H9 (cell line): Measurements from ENCODE around the gene GLYR1. TPM values are rescaled to one million over a fixed set of nuclear protein-coding genes. Genes with fewer than 3 reads are reported as not detected.
A peak's percentile ranks its signal among the peaks of the same experiment; 100 is the strongest.

Experiments
- DNase-seq: peaks from one replicate; pipeline ENCODE4 v3.0.0-alpha.2; 2017
- H2AFZ ChIP-seq: one replicate; pipeline ENCODE4 v1.6.1; 2013; ENCODE audit warnings: mild to moderate bottlenecking, low read length, control low read depth, moderate library complexity
- H2AK5ac ChIP-seq: 2 replicates; pipeline ENCODE4 v1.6.1; 2013; ENCODE audit warnings: low read length, control low read depth, mixed read lengths; ENCODE audit not compliant: insufficient read length
- H2BK120ac ChIP-seq: one replicate; pipeline ENCODE4 v1.6.1; 2013; ENCODE audit warnings: low read depth, mild to moderate bottlenecking, low read length, control low read depth, inconsistent platforms; ENCODE audit not compliant: poor library complexity, severe bottlenecking
- H2BK12ac ChIP-seq: 2 replicates; pipeline ENCODE4 v1.6.1; 2013; ENCODE audit warnings: low read length, control low read depth, mixed read lengths, low read depth; ENCODE audit not compliant: insufficient read length
- H2BK15ac ChIP-seq: 2 replicates; pipeline ENCODE4 v1.6.1; 2013; ENCODE audit warnings: low read depth, low read length, control low read depth
- H2BK20ac ChIP-seq: one replicate; pipeline ENCODE4 v1.6.1; 2013; ENCODE audit warnings: low read depth, mild to moderate bottlenecking, low read length, control low read depth, inconsistent platforms; ENCODE audit not compliant: poor library complexity, severe bottlenecking
- H2BK5ac ChIP-seq: 2 replicates; pipeline ENCODE4 v1.6.1; 2013; ENCODE audit warnings: low read length, control low read depth, mixed read lengths; ENCODE audit not compliant: insufficient read length
- H3K14ac ChIP-seq: 2 replicates; pipeline ENCODE4 v1.6.1; 2013; ENCODE audit warnings: low read length, control low read depth; ENCODE audit not compliant: insufficient read depth
- H3K18ac ChIP-seq: 2 replicates; pipeline ENCODE4 v1.6.1; 2013; ENCODE audit warnings: low read depth, mild to moderate bottlenecking, mixed read lengths, low read length, control low read depth; ENCODE audit not compliant: insufficient read length
- H3K23ac ChIP-seq: 2 replicates; pipeline ENCODE4 v1.6.1; 2013; ENCODE audit warnings: low read length, control low read depth, mixed read lengths, low read depth; ENCODE audit not compliant: insufficient read length
- H3K23me2 ChIP-seq: 2 replicates; pipeline ENCODE4 v1.6.1; 2013; ENCODE audit warnings: low read depth, mild to moderate bottlenecking, mixed read lengths, low read length, control low read depth; ENCODE audit not compliant: insufficient read length, poor library complexity, severe bottlenecking
- H3K27ac ChIP-seq: 2 replicates; pipeline ENCODE4 v1.5.1; 2013; ENCODE audit warnings: low read length, control low read depth, mixed read lengths, low read depth; ENCODE audit not compliant: insufficient read length
- H3K27me3 ChIP-seq: 2 replicates; pipeline ENCODE4 v1.6.1; 2013; ENCODE audit warnings: low read length, control low read depth, inconsistent platforms; ENCODE audit not compliant: insufficient read depth
- H3K4ac ChIP-seq: 2 replicates; pipeline ENCODE4 v1.6.1; 2013; ENCODE audit warnings: low read depth, mild to moderate bottlenecking, control low read depth, inconsistent platforms, low read length, moderate library complexity
- H3K4me1 ChIP-seq: 2 replicates; pipeline ENCODE4 v1.6.1; 2013; ENCODE audit warnings: low read length, control low read depth, inconsistent platforms; ENCODE audit not compliant: insufficient read depth
- H3K4me2 ChIP-seq: 2 replicates; pipeline ENCODE4 v1.6.1; 2013; ENCODE audit warnings: low read length, control low read depth, mixed read lengths; ENCODE audit not compliant: insufficient read length, insufficient read depth
- H3K56ac ChIP-seq: 2 replicates; pipeline ENCODE4 v1.6.1; 2013; ENCODE audit warnings: low read depth, mild to moderate bottlenecking, mixed read lengths, low read length, control low read depth; ENCODE audit not compliant: insufficient read length
- H3K79me1 ChIP-seq: 2 replicates; pipeline ENCODE4 v1.6.1; 2013; ENCODE audit warnings: low read depth, mild to moderate bottlenecking, moderate library complexity, low read length, control low read depth, inconsistent platforms; ENCODE audit not compliant: insufficient read depth, poor library complexity, severe bottlenecking
- H3K79me2 ChIP-seq: 2 replicates; pipeline ENCODE4 v1.6.1; 2013; ENCODE audit warnings: low read length, control low read depth, inconsistent platforms; ENCODE audit not compliant: insufficient read depth
- H3K9ac ChIP-seq: 2 replicates; pipeline ENCODE4 v1.6.1; 2013; ENCODE audit warnings: low read length, control low read depth, mixed read lengths; ENCODE audit not compliant: insufficient read length; ENCODE audit errors: extremely low read depth
- H3K9me3 ChIP-seq: one replicate; pipeline ENCODE4 v1.6.1; 2013; ENCODE audit warnings: low read depth, low read length, inconsistent platforms; ENCODE audit not compliant: control insufficient read depth
- H3T11ph ChIP-seq: one replicate; pipeline ENCODE4 v1.6.1; 2013; ENCODE audit warnings: mild to moderate bottlenecking, low read length, control low read depth, inconsistent platforms
- H4K20me1 ChIP-seq: one replicate; pipeline ENCODE4 v1.6.1; 2013; ENCODE audit not compliant: control insufficient read depth, insufficient read length, insufficient read depth
- H4K5ac ChIP-seq: 2 replicates; pipeline ENCODE4 v1.6.1; 2013; ENCODE audit warnings: low read depth, mild to moderate bottlenecking, mixed read lengths, low read length, control low read depth; ENCODE audit not compliant: insufficient read length
- H4K8ac ChIP-seq: replicated peaks from 2 replicates; pipeline ENCODE4 v1.6.1; 2013; ENCODE audit warnings: low read length, control low read depth, mixed read lengths, low read depth; ENCODE audit not compliant: insufficient read length
- H4K91ac ChIP-seq: 2 replicates; pipeline ENCODE4 v1.6.1; 2013; ENCODE audit warnings: low read depth, mild to moderate bottlenecking, moderate library complexity, mixed read lengths, low read length, control low read depth; ENCODE audit not compliant: insufficient read length
- H3K27ac Mint-ChIP-seq, 3 experiments: 2 replicates in 2 of 3; 3 replicates in 1 of 3; pipeline ENCODE4 v1.8.0; 2020 to 2021; ENCODE audit warnings: mixed read lengths in 3 of 3, mild to moderate bottlenecking in 1 of 3, moderate library complexity in 1 of 3
- H3K27me3 Mint-ChIP-seq: 2 replicates; pipeline ENCODE4 v1.8.0; 2021; ENCODE audit warnings: low read depth, mild to moderate bottlenecking, moderate library complexity, mixed read lengths
- H3K36me3 Mint-ChIP-seq, 3 experiments: 2 replicates in 2 of 3; 3 replicates in 1 of 3; pipeline ENCODE4 v1.8.0; 2020 to 2021; ENCODE audit warnings: low read depth in 3 of 3, mixed read lengths in 3 of 3; ENCODE audit not compliant: insufficient read depth in 1 of 3
- H3K4me1 Mint-ChIP-seq, 2 experiments: 2 replicates each; pipeline ENCODE4 v1.8.0; 2020; ENCODE audit warnings: mixed read lengths in 2 of 2
- H3K4me3 Mint-ChIP-seq, 2 experiments: 2 replicates in 1 of 2; 3 replicates in 1 of 2; pipeline ENCODE4 v1.8.0; 2020 to 2021; ENCODE audit warnings: mild to moderate bottlenecking in 2 of 2, mixed read lengths in 2 of 2, moderate library complexity in 1 of 2
- H3K9me3 Mint-ChIP-seq, 2 experiments: 2 replicates in 1 of 2; 3 replicates in 1 of 2; pipeline ENCODE4 v1.8.0; 2020; ENCODE audit warnings: mild to moderate bottlenecking in 2 of 2, mixed read lengths in 2 of 2, moderate library complexity in 1 of 2
- WGBS: extraction: QIAGEN DNeasy Blood & Tissue Kit; methylation state at CpG from one replicate; pipeline ENCODE4 v1.1.7; 2013; ENCODE audit warnings: missing lambda C conversion rate, low lambda C conversion rate, mixed read lengths; ENCODE audit not compliant: insufficient read length; ENCODE audit errors: extremely low coverage; 5-methylcytosine and 5-hydroxymethylcytosine counted together
- total RNA-seq: library from RNA; stranded (reverse); gene quantifications from 2 replicates; pipeline ENCODE4 v1.2.1, GENCODE V29; 2021
- TF ChIP-seq, protein P1 (sequence below): fragments of 200-600 bp; sonication (generic); conservative IDR thresholded peaks from 3 replicates; pipeline ENCODE4 v1.8.0; 2021; ENCODE audit warnings: antibody characterized with exemption, mild to moderate bottlenecking

The GLYR1 gene
- total RNA-seq, 1 experiment from 2014 or later, result 114 TPM

DNA sequence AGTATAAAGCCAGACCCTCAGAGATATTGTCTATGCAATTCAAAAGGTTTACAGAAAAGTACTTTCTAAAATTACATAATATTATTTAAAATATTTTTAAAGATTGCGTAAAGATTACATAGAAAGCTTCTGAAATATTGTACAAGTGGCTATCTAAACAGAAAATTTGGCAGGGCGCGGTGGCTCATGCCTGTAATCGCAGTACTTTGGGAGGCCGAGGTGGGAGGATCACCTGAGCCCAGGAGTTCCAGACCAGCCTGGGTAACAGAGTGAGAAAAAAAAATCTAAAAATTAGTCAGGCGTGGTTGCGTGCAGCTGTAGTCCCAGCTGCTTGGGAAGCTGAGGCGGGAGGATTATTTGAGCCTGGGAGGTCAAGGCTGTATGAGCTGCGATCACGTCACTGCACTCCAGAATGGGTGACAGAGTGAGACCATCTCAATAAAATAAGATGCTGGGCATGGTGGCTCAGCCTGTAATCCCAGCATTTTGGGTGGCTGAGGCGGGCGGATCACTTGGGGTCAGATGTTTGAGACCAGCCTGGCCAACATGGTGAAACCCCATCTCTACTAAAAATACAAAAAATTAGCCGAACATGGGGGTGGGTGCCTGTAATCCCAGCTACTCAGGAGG is 18.3 kb upstream of the GLYR1 start:
- H4K20me1 ChIP-seq, result no peaks in the 10 kb centered on the region
- no peaks in the 10 kb centered on the region; the same call in 1 of the 2 replicates for H3K27me3 ChIP-seq
- H3K9me3 Mint-ChIP-seq, result no peaks in the 10 kb centered on the region
- DNase-seq, result no peak
- no peak overlapping the region for H3K4me2 ChIP-seq
- H2AFZ ChIP-seq, result no peak overlapping the region
- TF ChIP-seq, protein P1, sequence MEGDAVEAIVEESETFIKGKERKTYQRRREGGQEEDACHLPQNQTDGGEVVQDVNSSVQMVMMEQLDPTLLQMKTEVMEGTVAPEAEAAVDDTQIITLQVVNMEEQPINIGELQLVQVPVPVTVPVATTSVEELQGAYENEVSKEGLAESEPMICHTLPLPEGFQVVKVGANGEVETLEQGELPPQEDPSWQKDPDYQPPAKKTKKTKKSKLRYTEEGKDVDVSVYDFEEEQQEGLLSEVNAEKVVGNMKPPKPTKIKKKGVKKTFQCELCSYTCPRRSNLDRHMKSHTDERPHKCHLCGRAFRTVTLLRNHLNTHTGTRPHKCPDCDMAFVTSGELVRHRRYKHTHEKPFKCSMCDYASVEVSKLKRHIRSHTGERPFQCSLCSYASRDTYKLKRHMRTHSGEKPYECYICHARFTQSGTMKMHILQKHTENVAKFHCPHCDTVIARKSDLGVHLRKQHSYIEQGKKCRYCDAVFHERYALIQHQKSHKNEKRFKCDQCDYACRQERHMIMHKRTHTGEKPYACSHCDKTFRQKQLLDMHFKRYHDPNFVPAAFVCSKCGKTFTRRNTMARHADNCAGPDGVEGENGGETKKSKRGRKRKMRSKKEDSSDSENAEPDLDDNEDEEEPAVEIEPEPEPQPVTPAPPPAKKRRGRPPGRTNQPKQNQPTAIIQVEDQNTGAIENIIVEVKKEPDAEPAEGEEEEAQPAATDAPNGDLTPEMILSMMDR, result no peak
- no peaks in the 10 kb centered on the region for H3K9me3 ChIP-seq
- no peak overlapping the region for H4K5ac ChIP-seq
- no peak overlapping the region for H2BK120ac ChIP-seq
- H3K79me2 ChIP-seq, result peaks cover 5% of the 10 kb centered on the region; the same call in 1 of the 2 replicates
- no peak overlapping the region for H4K91ac ChIP-seq
- H2BK15ac ChIP-seq, result no peak overlapping the region
- H3T11ph ChIP-seq, result no peak overlapping the region
- H4K8ac ChIP-seq, result no peak overlapping the region
- no peak overlapping the region for H2BK20ac ChIP-seq
- H2BK12ac ChIP-seq, result no peak overlapping the region
- H3K9ac ChIP-seq, result no peak overlapping the region
- no peak overlapping the region for H3K14ac ChIP-seq
- H3K79me1 ChIP-seq, result no peaks in the 10 kb centered on the region
- H2BK5ac ChIP-seq, result no peak overlapping the region
- H3K27ac Mint-ChIP-seq, result peak overlapping the region in 1 of 3 experiments; percentile 72; a peak in 1 of 7 replicates
- H3K4me1 Mint-ChIP-seq, result peaks cover 0 to 4% of the 10 kb centered on the region in 2 experiments; a peak in 2 of 4 replicates
- no CpG with 5 or more reads among the region's 13 CpGs for WGBS
- H3K23me2 ChIP-seq, result no peaks in the 10 kb centered on the region
- no peak overlapping the region for H3K18ac ChIP-seq
- H3K4me3 Mint-ChIP-seq, result no peak overlapping the region
- H2AK5ac ChIP-seq, result no peak overlapping the region
- H3K27ac ChIP-seq, result no peak overlapping the region
- H3K23ac ChIP-seq, result no peak overlapping the region
- no peak overlapping the region for H3K56ac ChIP-seq
- H3K36me3 Mint-ChIP-seq, result peaks cover 14 to 52% (median 39%) of the 10 kb centered on the region in 3 experiments; a peak in 6 of 7 replicates
- no peaks in the 10 kb centered on the region; the same call in 1 of the 2 replicates for H3K27me3 Mint-ChIP-seq
- no peaks in the 10 kb centered on the region for H3K4me1 ChIP-seq
- H3K4ac ChIP-seq, result no peak overlapping the region
